Dedifferentiated amniotic fluid mesenchymal stem cell (primary cell): ENCODE data around the gene ELF1.
A peak's percentile ranks its signal among the peaks of the same experiment; 100 is the strongest.

Experiments
- DNase-seq: peaks from one replicate; pipeline ENCODE4 v3.0.0-alpha.2; 2016; ENCODE audit errors: extremely low spot score

The ELF1 gene

GRCh38 chr13:41019011-41019487 lies at the start of gene ELF1:
TSS of gene ELF1 (minus strand) at chr13:41019316. CDS start at chr13:40982054, 37,262 bp downstream.
- DNase-seq: no peak

GRCh38 chr13:41065078-41065477 lies 46.0 kb upstream of the ELF1 start:
- peak; percentile 67 for DNase-seq

GRCh38 chr13:41064493-41064892 lies 45.4 kb upstream of the ELF1 start:
- DNase-seq: peak; percentile 45

- DNase-seq: peak; percentile 71
Measured at GRCh38 chr13:41061914-41062837, 43.1 kb upstream of the ELF1 start.

GRCh38 chr13:41061075-41061913 lies 42.2 kb upstream of the ELF1 start, which contains the start of gene WBP4:
TSS of gene WBP4 (plus strand) at chr13:41061509. CDS start at chr13:41061674, 165 bp downstream.
- DNase-seq: peak; percentile 87

GRCh38 chr13:41060724-41061074 lies 41.6 kb upstream of the ELF1 start:
- peak; percentile 79 for DNase-seq

- peak; percentile 66 for DNase-seq
Measured at GRCh38 chr13:41060082-41060723, 41.1 kb upstream of the ELF1 start.

- no peak for DNase-seq
Measured at GRCh38 chr13:41059456-41060081, 40.5 kb upstream of the ELF1 start.

GRCh38 chr13:41058295-41059070 lies 39.4 kb upstream of the ELF1 start:
- DNase-seq: no peak

- DNase-seq: no peak
Measured at GRCh38 chr13:41056826-41057711, 38.0 kb upstream of the ELF1 start.

GRCh38 chr13:41056194-41056593 lies 37.1 kb upstream of the ELF1 start:
- no peak for DNase-seq

GRCh38 chr13:41054919-41055619 lies 36.0 kb upstream of the ELF1 start:
- DNase-seq: no peak

- DNase-seq: peak; percentile 60
Measured at GRCh38 chr13:41054212-41054877, 35.2 kb upstream of the ELF1 start.

GRCh38 chr13:41053384-41053826 lies 34.3 kb upstream of the ELF1 start:
- DNase-seq: peak; percentile 37

- DNase-seq: no peak
Measured at GRCh38 chr13:41052441-41052840, 33.3 kb upstream of the ELF1 start.

GRCh38 chr13:41049480-41050440 lies 30.6 kb upstream of the ELF1 start:
- DNase-seq: no peak

- no peak for DNase-seq
Measured at GRCh38 chr13:41048640-41049039, 29.5 kb upstream of the ELF1 start.
